NT2/D1 (cell line): Measurements from ENCODE around the gene RELCH.
A peak's percentile ranks its signal among the peaks of the same experiment; 100 is the strongest.

Source experiments
- DNase-seq: peaks from one replicate; pipeline ENCODE4 v3.0.0-alpha.2; 2011; ENCODE audit warnings: low read depth, low spot score
- H3K27me3 ChIP-seq: 2 replicates; pipeline ENCODE4 v1.6.0; 2011; ENCODE audit warnings: mild to moderate bottlenecking; ENCODE audit not compliant: insufficient read length, insufficient read depth
- H3K36me3 ChIP-seq: 2 replicates; pipeline ENCODE4 v1.6.1; 2011; ENCODE audit warnings: mild to moderate bottlenecking, low read length, mixed read lengths; ENCODE audit not compliant: insufficient read depth, insufficient read length
- H3K4me1 ChIP-seq: 2 replicates; pipeline ENCODE4 v1.5.1; 2011; ENCODE audit not compliant: insufficient read depth, insufficient read length
- H3K4me3 ChIP-seq: 2 replicates; pipeline ENCODE4 v1.5.1; 2011; ENCODE audit warnings: low read depth; ENCODE audit not compliant: insufficient read length
- H3K9ac ChIP-seq: 2 replicates; pipeline ENCODE4 v1.6.0; 2011; ENCODE audit warnings: low read depth; ENCODE audit not compliant: insufficient read length
- H3K9me3 ChIP-seq: 2 replicates; pipeline ENCODE4 v1.5.1; 2011; ENCODE audit warnings: mild to moderate bottlenecking, low read length; ENCODE audit not compliant: insufficient read depth
- SUZ12 ChIP-seq: IDR thresholded peaks from 2 replicates; pipeline ENCODE4 v1.6.1; 2011; ENCODE audit not compliant: insufficient read length, insufficient read depth; ENCODE audit errors: extremely low read depth
- YY1 ChIP-seq: IDR thresholded peaks from 2 replicates; pipeline ENCODE4 v1.6.1; 2011; ENCODE audit not compliant: insufficient read length, insufficient read depth
- ZNF274 ChIP-seq: IDR thresholded peaks from 2 replicates; pipeline ENCODE4 v1.6.1; 2011; ENCODE audit warnings: mild to moderate bottlenecking, low read depth, low read length

The RELCH gene

DNA sequence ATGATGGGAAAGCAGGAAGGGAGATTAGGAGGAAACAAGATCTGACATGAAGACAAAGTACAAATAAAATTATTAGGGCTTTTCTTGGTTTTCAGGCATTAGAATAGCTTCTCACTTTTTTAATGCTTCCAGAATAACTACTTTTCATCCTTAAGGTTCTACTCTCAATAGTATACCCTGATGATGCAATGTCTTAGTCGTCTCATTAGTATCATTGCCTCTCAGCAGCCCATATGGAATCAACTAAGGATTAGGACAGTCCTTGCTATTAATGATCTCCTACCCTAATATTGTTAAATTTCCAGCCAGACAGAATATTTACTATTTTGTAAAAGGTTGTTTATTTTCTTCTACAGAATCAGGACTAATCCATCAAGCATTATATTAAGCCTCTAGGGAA lies 55.9 kb downstream of the RELCH start:
- H3K27me3 ChIP-seq: no peaks in the 10 kb centered on the region
- DNase-seq: no peak
- H3K9ac ChIP-seq: no peak overlapping the region
- TF ChIP-seq YY1: no peak
- no peak for TF ChIP-seq SUZ12
- no peak for TF ChIP-seq ZNF274
- H3K36me3 ChIP-seq: peaks cover 12% of the 10 kb centered on the region
- H3K4me3 ChIP-seq: no peak overlapping the region
- no peaks in the 10 kb centered on the region for H3K4me1 ChIP-seq
- H3K9me3 ChIP-seq: no peaks in the 10 kb centered on the region

DNA sequence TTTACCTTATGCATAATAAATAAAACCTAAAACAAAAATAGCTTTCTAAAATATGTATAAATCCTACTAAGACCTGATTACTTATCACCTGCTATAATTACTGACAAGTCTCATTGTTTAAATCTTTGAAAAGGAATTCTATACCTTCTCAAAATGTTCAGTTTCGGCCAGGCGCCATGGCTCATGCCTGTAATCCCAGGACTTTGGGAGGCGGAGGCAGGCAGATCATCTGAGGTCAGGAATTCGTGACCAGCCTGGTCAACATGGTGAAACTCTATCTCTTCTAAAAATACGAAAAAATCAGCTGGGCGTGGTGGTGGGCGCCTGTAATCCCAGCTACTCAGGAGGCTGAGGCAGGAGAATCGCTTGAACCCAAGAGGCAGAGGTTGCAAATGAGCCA lies 58.1 kb downstream of the RELCH start:
- TF ChIP-seq YY1 (no peak), SUZ12 (no peak)
- H3K4me3 ChIP-seq: no peak overlapping the region

DNA sequence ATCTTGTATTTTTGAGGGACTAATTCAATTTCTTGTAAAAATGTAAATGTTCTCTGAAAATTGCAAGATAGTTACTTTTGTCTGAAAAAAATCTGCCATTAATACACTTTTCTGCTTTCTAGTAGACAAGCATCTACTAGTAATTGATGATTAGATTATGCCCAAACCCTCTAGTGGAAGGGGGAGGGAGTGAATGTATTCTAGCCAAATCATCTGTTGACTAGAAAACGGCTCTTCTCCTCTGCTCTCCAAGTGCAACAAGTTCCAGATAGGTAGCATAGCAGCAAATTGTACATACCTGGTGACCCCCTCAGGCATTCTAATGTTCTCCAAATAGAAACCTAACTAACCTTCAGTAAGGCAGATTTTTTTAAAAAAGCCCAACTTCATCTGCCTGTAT lies 58.6 kb downstream of the RELCH start:
- no peak overlapping the region for H3K4me3 ChIP-seq
- no peak overlapping the region for H3K9ac ChIP-seq
- H3K4me1 ChIP-seq: no peaks in the 10 kb centered on the region
- H3K9me3 ChIP-seq: no peaks in the 10 kb centered on the region
- H3K27me3 ChIP-seq: no peaks in the 10 kb centered on the region
- TF ChIP-seq ZNF274 (no peak), YY1 (no peak)
- DNase-seq: no peak
- H3K36me3 ChIP-seq: peaks cover 12% of the 10 kb centered on the region

More for the DNA sequence above, 58.1 kb downstream of the RELCH start:
- H3K9ac ChIP-seq: no peak overlapping the region
- peaks cover 12% of the 10 kb centered on the region for H3K36me3 ChIP-seq
- no peaks in the 10 kb centered on the region for H3K9me3 ChIP-seq
- H3K4me1 ChIP-seq: no peaks in the 10 kb centered on the region
- H3K27me3 ChIP-seq: no peaks in the 10 kb centered on the region
- DNase-seq: no peak

DNA sequence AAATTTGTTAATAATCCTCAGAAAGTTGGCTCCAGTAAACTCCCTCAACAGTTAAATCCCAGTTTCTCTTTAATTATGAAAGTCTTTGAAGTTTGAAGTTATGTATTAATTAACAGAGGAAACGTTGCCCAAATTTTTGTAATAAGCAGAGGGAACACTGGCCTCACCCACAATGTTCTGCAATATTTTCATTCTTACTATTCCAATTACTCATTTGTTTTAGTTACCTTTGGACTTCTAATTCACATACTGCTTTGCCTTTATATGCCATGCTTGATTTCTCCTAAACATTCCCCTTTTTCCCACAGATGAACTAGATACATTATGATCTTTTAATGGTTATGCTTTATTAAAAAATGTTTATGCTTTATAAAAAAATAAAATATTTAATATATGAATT lies 61.3 kb downstream of the RELCH start:
- Histone ChIP-seq H3K9ac (no peak overlapping the region), H3K4me1 (no peaks in the 10 kb centered on the region), H3K36me3 (peaks cover 9% of the 10 kb centered on the region), H3K27me3 (no peaks in the 10 kb centered on the region), H3K9me3 (no peaks in the 10 kb centered on the region), H3K4me3 (no peak overlapping the region)
- TF ChIP-seq SUZ12 (no peak), ZNF274 (no peak), YY1 (no peak)
- no peak for DNase-seq

DNA sequence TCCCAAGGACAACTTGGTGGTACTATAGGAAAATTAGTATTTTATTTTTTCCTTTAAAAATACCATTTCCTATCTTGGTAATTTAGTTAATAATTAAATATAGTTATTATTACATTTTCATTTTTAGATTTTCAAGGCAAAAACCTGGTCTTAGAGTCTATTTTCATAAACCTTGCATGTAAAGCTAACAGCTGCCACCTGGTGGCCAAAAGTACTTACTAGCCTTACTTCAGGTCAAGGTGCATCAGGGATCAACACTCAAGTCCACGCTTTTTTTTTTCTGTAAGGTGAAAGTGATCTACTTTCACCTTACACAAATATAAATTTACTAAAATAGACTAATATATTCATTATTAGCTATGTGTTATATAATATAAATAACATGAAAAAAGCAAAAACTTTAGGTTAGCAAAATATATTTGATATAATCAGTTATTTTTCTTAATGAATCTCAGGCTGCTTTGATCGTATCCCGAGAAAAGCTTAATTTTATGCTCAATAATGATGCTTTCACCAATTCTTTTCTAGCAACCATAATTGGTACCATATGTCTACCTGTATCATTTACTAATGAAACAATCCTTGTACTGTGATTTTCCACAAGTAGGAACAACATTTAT lies 62.5 kb downstream of the RELCH start:
- DNase-seq: peak; percentile 47
- no peak overlapping the region for H3K9ac ChIP-seq
- no peaks in the 10 kb centered on the region for H3K27me3 ChIP-seq
- peaks cover 5% of the 10 kb centered on the region for H3K36me3 ChIP-seq
- H3K9me3 ChIP-seq: no peaks in the 10 kb centered on the region
- no peak overlapping the region for H3K4me3 ChIP-seq
- TF ChIP-seq ZNF274: no peak
- no peak for TF ChIP-seq YY1
- no peak for TF ChIP-seq SUZ12
- H3K4me1 ChIP-seq: no peaks in the 10 kb centered on the region

DNA sequence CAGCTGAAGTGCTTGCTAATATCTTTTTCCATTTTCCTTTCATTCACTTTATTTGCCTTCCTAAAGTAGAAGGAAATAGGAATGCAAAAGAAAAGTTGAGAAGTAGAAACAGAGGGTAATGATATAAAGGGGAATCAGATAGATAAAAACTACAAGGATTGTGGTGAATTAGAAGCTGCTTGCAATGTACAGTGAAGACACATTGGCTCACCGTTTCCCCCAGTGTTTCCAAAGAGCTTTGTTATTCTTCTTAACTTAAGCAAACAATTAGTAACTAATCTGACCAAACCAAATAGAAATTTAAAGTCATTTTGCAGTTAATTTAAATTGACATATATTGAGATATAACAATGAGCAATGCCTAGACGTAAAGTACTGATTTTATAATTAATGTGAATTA lies 63.4 kb downstream of the RELCH start:
- Histone ChIP-seq H3K4me3 (no peak overlapping the region), H3K4me1 (no peaks in the 10 kb centered on the region), H3K27me3 (no peaks in the 10 kb centered on the region), H3K9ac (no peak overlapping the region), H3K36me3 (peaks cover 10% of the 10 kb centered on the region), H3K9me3 (no peaks in the 10 kb centered on the region)
- no peak for DNase-seq
- no peak for TF ChIP-seq SUZ12

DNA sequence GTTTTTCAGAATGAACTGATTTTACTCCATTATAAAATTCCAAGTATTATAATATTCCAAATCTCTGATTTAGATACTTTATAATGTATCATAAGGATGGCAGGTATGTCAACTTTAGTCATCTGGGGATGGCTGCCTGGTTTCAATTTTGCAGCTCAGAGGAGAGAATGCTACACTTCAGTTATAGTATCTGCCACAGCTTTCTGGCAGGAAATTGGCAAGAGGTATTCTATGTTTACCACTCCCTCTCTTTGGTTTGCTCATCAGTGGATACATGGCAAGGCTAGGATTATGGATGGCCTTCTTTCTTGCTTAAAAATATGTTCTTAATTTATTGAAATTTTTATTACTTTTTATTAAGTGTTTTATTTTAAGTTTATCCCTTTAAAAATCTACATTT lies 71.0 kb downstream of the RELCH start:
- DNase-seq: no peak
- TF ChIP-seq YY1 (no peak), ZNF274 (no peak), SUZ12 (no peak)
- Histone ChIP-seq H3K27me3 (no peaks in the 10 kb centered on the region), H3K9me3 (no peaks in the 10 kb centered on the region), H3K36me3 (peaks cover 55% of the 10 kb centered on the region), H3K4me1 (no peaks in the 10 kb centered on the region), H3K4me3 (no peak overlapping the region), H3K9ac (no peak overlapping the region)

DNA sequence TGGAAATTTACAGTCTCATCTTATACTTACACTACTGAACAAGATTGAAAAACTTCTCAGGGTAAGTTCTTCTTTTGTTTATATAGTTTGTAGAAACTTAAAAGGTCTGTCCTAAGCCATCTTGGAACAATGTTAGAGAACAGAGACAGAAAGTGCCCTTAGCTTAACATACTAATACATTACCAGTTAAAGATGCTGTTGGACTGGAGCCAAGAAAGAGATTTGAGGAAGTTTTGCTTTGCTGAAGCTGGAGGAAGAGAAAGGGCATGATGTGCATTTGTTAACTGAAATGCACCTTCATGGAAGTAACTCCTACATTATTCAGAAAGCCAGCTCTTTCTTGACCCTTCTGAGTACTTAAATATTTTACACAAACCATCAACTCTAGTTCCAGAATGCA lies 71.6 kb downstream of the RELCH start:
- Histone ChIP-seq H3K27me3 (no peaks in the 10 kb centered on the region), H3K4me3 (no peak overlapping the region), H3K9me3 (no peaks in the 10 kb centered on the region), H3K4me1 (no peaks in the 10 kb centered on the region), H3K36me3 (peaks cover 55% of the 10 kb centered on the region), H3K9ac (no peak overlapping the region)
- TF ChIP-seq SUZ12 (no peak), YY1 (no peak), ZNF274 (no peak)
- DNase-seq: no peak
